Fibroblast of lung (primary cell): ENCODE measurements around the gene TRAF7.

Experiments
- EZH2 ChIP-seq: IDR thresholded peaks from 2 replicates; pipeline ENCODE4 v1.5.1; 2012; ENCODE audit warnings: low read length, control low read depth, mild to moderate bottlenecking; ENCODE audit errors: missing control alignments
- TF ChIP-seq, protein P1 (sequence below), 2 donors: IDR thresholded peaks in 1 of 2; conservative IDR thresholded peaks in 1 of 2; 1 replicate in 1 of 2; 2 replicates in 1 of 2; pipeline ENCODE4 v1.5.1; 2011 to 2012; ENCODE audit warnings: low read length in 2 of 2, control low read depth in 1 of 2, inconsistent platforms in 1 of 2, low read depth in 1 of 2, mild to moderate bottlenecking in 1 of 2

- TF ChIP-seq, protein P1, sequence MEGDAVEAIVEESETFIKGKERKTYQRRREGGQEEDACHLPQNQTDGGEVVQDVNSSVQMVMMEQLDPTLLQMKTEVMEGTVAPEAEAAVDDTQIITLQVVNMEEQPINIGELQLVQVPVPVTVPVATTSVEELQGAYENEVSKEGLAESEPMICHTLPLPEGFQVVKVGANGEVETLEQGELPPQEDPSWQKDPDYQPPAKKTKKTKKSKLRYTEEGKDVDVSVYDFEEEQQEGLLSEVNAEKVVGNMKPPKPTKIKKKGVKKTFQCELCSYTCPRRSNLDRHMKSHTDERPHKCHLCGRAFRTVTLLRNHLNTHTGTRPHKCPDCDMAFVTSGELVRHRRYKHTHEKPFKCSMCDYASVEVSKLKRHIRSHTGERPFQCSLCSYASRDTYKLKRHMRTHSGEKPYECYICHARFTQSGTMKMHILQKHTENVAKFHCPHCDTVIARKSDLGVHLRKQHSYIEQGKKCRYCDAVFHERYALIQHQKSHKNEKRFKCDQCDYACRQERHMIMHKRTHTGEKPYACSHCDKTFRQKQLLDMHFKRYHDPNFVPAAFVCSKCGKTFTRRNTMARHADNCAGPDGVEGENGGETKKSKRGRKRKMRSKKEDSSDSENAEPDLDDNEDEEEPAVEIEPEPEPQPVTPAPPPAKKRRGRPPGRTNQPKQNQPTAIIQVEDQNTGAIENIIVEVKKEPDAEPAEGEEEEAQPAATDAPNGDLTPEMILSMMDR (conservative IDR thresholded peaks at IDR 0.05 in 1 of 2, IDR thresholded peaks at IDR 0.05 in 1 of 2; ENCODE audit: low read depth in 1 of 2, low read length in 2 of 2): no peak
- no peak for TF ChIP-seq EZH2
Measured at GRCh38 chr16:2158262-2158638, 2.7 kb downstream of the TRAF7 start.
